NCI-H146 treated with DMSO at 0.1 percent for 48 hours (cell line): Measurements from ENCODE around the gene STX4.

ENCODE experiments used
- DNase-seq: peaks from one replicate; lab custom pipeline; 2025; ENCODE audit not compliant: unreplicated experiment; lab: John Stamatoyannopoulos, UW

The STX4 gene

GRCh38 chr16:31020536-31020935 lies 12.8 kb upstream of the STX4 start:
- no peak for DNase-seq

GRCh38 chr16:31022544-31023251 lies 10.7 kb upstream of the STX4 start:
- DNase-seq = no peak

- no peak for DNase-seq
Measured at GRCh38 chr16:31023252-31023602, 10.1 kb upstream of the STX4 start.

GRCh38 chr16:31023627-31024226 lies 9.6 kb upstream of the STX4 start:
- no peak for DNase-seq

GRCh38 chr16:31025339-31025738 lies 8.0 kb upstream of the STX4 start:
- no peak for DNase-seq

- no peak for DNase-seq
Measured at GRCh38 chr16:31029272-31029671, 4.1 kb upstream of the STX4 start.

GRCh38 chr16:31031276-31031675 lies 2.1 kb upstream of the STX4 start:
- no peak for DNase-seq

- DNase-seq = peak; percentile 68
Measured at GRCh38 chr16:31033709-31034492, 543 bp downstream of the STX4 start.

GRCh38 chr16:31036691-31037090 lies 3.3 kb downstream of the STX4 start:
- DNase-seq = no peak

- no peak for DNase-seq
Measured at GRCh38 chr16:31038993-31039392, 5.6 kb downstream of the STX4 start.

GRCh38 chr16:31042866-31043265 lies 9.5 kb downstream of the STX4 start:
- no peak for DNase-seq

GRCh38 chr16:31043352-31043751 lies 10.0 kb downstream of the STX4 start:
- no peak for DNase-seq

GRCh38 chr16:31043898-31044481 lies 10.6 kb downstream of the STX4 start:
- no peak for DNase-seq

GRCh38 chr16:31050280-31051030 lies 17.1 kb downstream of the STX4 start:
- no peak for DNase-seq

GRCh38 chr16:31052114-31052513 lies 18.8 kb downstream of the STX4 start:
- no peak for DNase-seq

- DNase-seq = no peak
Measured at GRCh38 chr16:31055613-31056012, 22.3 kb downstream of the STX4 start.

GRCh38 chr16:31061126-31061812 lies 27.9 kb downstream of the STX4 start:
- no peak for DNase-seq

GRCh38 chr16:31061813-31062440 lies 28.6 kb downstream of the STX4 start:
- no peak for DNase-seq

- DNase-seq = no peak
Measured at GRCh38 chr16:31063495-31063842, 30.1 kb downstream of the STX4 start.
